ENCODE results near the gene FBXO34.

The FBXO34 gene

DNA sequence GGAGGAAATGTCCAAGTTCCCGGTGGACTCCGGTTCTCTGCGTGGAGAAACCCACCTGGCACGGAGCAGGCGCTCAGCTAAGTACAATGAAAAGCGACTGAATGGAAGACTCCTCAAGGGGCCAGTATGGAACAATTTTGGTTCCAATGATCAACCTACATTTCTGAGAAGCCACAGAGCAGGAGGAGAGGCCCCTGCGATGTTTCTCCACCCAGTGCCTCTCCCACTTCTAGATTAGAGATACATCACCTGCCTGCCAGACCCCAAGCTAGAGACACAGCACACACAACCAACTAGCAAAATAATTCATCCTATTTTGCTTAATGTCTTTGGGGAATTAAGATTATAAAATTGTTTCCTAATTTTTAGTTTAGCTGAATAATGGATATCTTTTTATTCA is 101.6 kb downstream of the FBXO34 start:
- ChIA-PET POLR2A (interaction anchor here (0.6 kb wide), 1 partner anchor 8 kb away, joined by 3 read pairs; no protein-coding TSS in a partner anchor), CTCF (interaction anchor here (0.8 to 3.8 kb wide), 5 partner anchors 16 to 313 kb away, joined by 3 to 27 read pairs (median 3); no protein-coding TSS in a partner anchor)

DNA sequence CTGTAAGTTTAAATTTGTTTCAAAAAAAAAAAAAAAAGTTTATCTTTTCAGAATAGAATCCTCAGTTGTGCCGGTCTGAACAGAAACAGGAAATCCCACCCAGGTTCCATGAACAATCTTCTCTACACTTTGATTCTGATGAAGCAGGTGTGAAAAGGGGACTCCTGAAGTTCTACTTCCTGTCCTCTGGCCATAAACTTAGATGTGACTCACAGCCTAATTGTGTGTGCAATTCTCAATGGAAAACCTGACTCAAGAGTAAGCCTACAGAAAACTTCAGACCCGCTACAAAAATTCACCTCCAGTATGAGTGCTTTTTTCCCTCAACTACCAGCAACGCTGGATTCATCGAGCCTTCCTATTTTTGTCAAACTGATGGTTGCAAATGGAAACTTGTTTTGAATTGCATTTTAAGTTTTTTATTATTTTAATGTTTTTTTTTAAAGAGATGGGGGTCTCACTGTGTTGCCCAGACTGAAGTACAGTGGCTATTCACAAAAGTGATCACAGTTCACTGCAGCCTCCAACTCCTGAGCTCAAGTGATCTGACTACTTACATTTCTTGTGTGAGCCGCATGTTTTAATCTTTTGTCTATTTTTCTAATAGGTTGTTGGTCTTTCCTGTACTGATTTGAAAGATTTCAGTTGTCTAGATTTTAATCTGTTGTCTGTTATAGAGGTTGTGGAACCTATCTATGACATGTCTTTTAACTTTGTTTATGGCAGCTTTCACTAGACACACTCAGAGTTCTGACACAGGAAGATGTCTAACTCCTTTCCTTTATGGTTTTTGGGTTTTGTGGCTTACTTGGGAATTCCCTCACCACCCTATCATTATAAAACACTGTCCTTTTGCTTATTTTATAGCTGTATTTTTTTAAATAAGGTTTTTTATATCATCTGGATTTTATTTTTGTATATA is 102.8 kb downstream of the FBXO34 start:
- DNase-seq (ENCODE audit: extremely low spot score), result peak; percentile 57
- CTCF ChIA-PET, result interaction anchor here (0.8 to 3.8 kb wide), 4 partner anchors 8 to 161 kb away, joined by 3 to 27 read pairs (median 4); no protein-coding TSS in a partner anchor
- TF ChIP-seq, protein P1, sequence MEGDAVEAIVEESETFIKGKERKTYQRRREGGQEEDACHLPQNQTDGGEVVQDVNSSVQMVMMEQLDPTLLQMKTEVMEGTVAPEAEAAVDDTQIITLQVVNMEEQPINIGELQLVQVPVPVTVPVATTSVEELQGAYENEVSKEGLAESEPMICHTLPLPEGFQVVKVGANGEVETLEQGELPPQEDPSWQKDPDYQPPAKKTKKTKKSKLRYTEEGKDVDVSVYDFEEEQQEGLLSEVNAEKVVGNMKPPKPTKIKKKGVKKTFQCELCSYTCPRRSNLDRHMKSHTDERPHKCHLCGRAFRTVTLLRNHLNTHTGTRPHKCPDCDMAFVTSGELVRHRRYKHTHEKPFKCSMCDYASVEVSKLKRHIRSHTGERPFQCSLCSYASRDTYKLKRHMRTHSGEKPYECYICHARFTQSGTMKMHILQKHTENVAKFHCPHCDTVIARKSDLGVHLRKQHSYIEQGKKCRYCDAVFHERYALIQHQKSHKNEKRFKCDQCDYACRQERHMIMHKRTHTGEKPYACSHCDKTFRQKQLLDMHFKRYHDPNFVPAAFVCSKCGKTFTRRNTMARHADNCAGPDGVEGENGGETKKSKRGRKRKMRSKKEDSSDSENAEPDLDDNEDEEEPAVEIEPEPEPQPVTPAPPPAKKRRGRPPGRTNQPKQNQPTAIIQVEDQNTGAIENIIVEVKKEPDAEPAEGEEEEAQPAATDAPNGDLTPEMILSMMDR (IDR thresholded peaks at IDR 0.05; ENCODE audit: control extremely low read depth, extremely low read depth, low read depth, missing control alignments), result no peak
- POLR2A ChIA-PET, result interaction anchor here (0.5 to 0.6 kb wide), 2 partner anchors 24 to 153 kb away, joined by 5 to 8 read pairs; no protein-coding TSS in a partner anchor

More for the DNA sequence above, 101.6 kb downstream of the FBXO34 start:
- TF ChIP-seq, protein P1 (IDR thresholded peaks at IDR 0.05; ENCODE audit: control extremely low read depth, extremely low read depth, low read depth, missing control alignments), result no peak
- no peak for DNase-seq (ENCODE audit: extremely low spot score)

DNA sequence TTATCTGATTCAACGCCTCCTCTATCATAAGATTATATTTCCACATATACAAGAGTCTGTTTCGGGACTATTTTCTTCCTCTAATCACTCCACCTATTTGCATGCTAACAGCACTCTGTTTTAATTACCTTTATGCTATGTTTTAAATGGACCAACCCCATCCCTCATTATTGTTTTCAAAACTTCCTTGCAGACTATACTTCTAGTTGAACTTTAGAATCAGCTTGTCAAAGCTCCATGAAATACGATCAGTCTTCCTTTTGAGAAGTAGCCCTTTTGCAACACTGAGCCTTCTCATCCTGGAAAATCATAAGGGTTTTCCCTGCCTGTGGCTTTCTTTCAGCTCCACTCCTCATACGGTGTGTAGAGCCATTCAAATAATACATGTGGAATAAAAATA is 103.5 kb downstream of the FBXO34 start:
- TF ChIP-seq, protein P1 (IDR thresholded peaks at IDR 0.05; ENCODE audit: control extremely low read depth, extremely low read depth, low read depth, missing control alignments), result no peak
- ChIA-PET POLR2A (interaction anchor here (0.5 to 0.6 kb wide), 2 partner anchors 23 to 154 kb away, joined by 5 to 8 read pairs; no protein-coding TSS in a partner anchor), CTCF (interaction anchor here (0.8 to 3.8 kb wide), 4 partner anchors 9 to 161 kb away, joined by 3 to 27 read pairs (median 4); no protein-coding TSS in a partner anchor)
- no peak for DNase-seq (ENCODE audit: extremely low spot score)

DNA sequence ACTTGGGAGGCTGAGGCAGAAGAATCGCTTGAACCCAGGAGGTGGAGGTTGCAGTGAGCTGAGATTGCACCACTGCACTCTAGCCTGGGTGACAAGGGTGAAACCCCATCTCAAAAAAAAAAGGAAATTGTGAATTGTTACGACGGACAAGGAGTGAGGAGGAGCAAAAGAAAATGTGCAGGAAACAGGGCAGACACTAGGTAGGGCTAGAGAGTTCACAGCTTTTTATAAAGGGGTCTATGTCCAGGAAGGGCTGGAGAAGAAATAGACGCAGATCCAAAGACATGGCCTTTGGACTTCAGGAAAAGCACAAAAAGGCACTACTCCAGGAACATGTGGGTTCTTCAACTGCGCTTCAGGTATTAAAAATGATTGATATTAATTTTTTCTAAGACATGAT is 106.0 kb downstream of the FBXO34 start:
- no peak for DNase-seq (ENCODE audit: extremely low spot score)
- ChIA-PET POLR2A (no interaction called here), CTCF (interaction anchor here (1.2 to 1.5 kb wide), 2 partner anchors 22 to 39 kb away, joined by 3 read pairs; no protein-coding TSS in a partner anchor)

DNA sequence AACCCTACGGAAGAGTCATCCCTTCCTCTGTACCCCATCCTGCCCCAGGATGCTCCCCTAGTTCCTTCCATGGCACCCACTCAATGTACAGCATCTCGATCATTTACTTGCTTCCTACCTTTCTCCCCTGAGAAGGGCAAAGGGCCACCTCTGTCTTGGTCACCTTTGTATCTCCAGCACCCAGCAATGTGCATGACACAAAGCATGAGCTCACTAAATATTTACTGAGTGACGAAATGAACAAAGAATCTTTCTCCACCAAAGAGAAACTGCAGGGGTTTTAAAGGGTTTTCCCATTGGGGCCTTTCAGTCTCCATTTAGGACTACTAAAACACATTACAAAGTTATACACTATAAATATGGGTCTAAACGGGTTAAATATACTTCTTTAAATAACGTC is 109.8 kb downstream of the FBXO34 start:
- TF ChIP-seq, protein P1 (IDR thresholded peaks at IDR 0.05; ENCODE audit: control extremely low read depth, extremely low read depth, low read depth, missing control alignments), result no peak
- CTCF ChIA-PET, result interaction anchor here (1.1 kb wide), 1 partner anchor 14 kb away, joined by 3 read pairs; no protein-coding TSS in a partner anchor
- DNase-seq (ENCODE audit: extremely low spot score), result no peak
- POLR2A ChIA-PET, result no interaction called here

More for the DNA sequence above, 106.0 kb downstream of the FBXO34 start:
- TF ChIP-seq, protein P1 (IDR thresholded peaks at IDR 0.05; ENCODE audit: control extremely low read depth, extremely low read depth, low read depth, missing control alignments), result no peak

DNA sequence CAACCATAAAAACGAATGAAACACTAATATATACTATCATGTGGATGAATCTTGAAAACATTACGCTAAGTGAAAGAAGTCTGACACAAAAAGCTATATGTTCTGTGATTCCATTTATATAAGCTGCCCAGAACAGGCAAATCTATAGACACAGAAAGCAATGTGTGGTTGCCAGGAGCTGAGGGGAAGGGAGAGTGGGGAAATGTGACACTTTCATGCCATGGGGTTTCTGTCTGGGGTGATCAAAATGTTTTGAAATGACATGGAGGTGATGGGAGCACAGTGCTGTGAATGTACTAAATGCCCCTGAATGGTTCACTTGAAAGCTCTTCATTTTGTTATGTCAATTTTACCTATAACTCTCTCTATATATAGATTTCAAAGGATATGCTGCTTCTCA is 110.3 kb downstream of the FBXO34 start:
- CTCF ChIA-PET, result interaction anchor here (0.9 to 1.7 kb wide), 4 partner anchors 15 to 29 kb away, joined by 3 to 4 read pairs (median 3); no protein-coding TSS in a partner anchor
- DNase-seq (ENCODE audit: extremely low spot score), result no peak
- TF ChIP-seq, protein P1 (IDR thresholded peaks at IDR 0.05; ENCODE audit: control extremely low read depth, extremely low read depth, low read depth, missing control alignments), result no peak
- POLR2A ChIA-PET, result no interaction called here
